ENCODE data around the gene TAF1.

GRCh38 chrX:71393919-71394318 is 27.8 kb downstream of the TAF1 start:
- TF ChIP-seq POLR2A (IDR thresholded peaks at IDR 0.05) (no peak), CTCF (IDR thresholded peaks at IDR 0.05) (no peak)
